GM19035 (cell line): ENCODE results near the gene KHNYN.

ENCODE experiments used
- ATAC-seq: cut with Tn5 transposase; IDR thresholded peaks from one replicate; pipeline ENCODE4 v1.9.1; 2021; ENCODE audit not compliant: unreplicated experiment

KHNYN gene

DNA sequence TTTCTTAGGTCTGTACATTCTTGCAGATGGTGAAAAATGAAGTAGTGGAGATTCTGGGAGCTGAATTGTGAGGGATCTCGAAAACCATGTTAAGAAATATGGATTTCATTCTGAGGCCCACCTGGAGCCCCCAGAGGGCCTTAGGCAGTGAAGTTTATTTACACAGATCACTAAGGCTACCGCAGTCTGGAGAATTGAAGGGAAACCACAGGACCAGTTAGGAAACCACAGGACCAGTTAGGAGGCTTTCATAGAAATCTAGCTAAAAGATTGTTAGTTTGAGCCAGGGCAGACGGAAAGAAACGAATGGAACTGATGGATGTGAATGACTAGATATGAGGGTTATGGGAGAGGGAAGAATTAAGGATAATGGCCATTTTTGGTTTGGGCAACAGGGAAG, 7.5 kb upstream of the KHNYN start:
- ATAC-seq: no peak

DNA sequence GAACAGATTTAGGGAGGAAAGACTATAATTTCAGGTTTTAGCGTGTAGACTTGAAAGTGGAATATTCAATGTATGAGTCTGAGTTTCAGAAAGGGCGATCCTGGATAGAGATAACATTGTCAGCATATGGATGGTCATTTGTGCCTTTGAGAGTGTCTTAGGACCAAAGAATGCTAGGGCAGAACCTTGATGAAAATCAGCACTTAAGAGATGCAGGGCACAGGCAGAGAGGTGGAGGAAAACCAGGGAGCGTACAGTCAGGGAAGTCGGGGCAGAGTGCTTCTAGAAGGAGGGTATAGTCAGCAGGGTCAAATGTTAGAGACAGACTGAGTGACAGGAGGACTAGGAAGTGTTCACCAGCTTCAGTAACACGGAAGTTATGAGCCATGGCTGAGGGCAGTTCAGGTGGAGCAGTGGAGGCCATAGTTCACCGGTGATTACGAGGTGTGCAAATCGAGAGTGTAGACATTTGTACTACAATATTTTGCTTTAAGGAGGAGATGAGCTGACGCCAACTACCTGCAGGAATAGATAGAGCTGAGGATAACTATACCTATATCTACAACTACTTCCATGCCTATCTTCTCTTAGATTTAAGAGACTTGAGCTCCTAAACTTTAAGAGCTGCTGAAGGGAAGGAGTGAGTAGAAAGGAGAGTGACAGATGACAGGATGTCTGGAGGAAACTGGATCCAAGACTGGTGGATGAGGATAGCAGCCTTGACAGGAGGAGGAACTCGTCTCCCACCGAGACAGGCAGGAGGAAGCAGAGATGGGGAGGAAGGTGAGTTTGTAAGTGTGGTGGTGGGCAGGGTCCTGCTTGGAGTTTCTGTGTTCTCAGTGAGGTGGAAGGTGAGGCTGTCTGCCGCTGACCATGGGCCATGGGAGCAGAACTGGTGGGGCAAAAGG, 6.8 kb upstream of the KHNYN start:
- no peak for ATAC-seq

DNA sequence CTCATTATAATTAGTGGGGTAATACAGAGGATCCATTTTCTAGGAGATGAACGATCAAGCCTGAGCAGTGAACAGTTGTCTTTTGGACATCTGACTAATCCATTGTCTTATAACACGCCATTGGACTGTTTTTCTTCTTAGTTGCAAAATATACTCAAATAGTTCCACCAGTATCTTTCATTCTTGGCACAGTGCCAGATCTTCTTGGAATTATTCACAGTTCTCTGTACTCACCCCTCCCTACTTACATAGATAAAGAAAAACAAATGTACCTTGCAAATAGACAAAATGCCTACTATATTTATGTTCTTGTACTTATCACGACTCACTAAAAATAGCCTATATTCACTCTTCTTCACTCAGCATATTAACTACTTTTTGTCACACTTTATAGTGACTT, 4.0 kb upstream of the KHNYN start:
- ATAC-seq: no peak

DNA sequence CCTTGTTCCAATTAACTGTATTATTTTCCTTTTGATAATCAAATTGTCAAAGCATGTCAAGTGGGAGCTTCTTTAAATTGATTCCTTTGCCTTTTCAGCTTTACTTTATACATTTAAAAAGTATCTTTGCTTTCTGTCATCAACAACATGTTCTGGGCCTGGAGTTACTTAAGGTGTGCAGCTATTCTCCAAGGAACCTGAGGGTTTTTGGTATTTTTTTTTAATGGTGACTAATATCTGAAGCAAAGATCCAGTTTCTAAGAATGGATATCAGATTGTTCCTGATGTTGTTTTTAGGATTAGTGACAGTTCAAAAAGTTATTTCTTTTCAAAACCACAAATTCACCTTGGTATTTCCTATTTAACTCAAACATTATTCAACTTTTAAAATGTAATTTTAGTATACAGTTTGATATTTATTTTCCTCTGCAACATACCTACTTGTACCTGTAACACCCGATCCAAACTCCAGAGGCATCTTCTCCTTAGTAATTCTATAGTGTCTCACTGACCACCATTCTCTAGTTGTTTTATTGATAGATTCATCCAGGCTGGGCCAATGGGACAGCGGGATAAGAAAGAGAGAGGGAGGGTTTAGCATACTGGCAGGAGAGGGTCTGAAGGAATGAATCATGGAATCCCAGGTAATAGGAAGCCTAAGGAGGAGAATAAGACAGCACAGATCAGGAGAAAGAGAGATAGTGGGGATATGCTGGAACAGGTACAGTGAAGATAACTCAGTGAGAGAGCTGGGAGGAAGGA, 3.4 kb upstream of the KHNYN start:
- ATAC-seq: no peak

DNA sequence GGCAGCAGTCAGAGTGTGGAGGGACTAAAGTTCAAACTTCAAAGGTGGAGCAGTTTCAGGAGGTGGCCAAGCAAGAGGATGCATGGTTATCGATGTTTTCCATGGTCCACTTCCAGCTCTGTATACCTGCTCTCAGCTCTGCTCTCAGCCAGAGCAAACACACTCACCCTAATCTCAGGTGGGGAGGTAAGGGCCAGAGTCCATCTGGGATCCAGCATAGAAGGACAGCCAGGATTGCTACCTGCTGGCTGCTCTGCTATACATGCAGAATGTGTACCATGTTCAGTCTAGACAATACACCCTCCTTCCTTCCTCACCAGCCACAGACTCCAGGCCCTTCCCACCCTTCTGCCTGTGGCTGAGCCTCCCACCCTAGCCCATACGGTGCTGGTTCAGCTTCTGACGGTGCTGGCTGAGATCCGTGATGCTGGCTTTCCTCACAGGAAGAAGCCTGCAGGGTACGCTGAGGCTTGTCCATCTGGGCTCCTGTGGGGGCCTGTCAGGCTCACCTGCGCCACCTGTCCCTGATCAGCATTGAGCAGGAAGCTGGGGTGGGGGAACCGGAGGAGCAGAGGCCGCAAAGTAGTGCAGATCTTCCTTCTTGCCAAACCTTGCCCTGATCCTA, 2.7 kb upstream of the KHNYN start:
- ATAC-seq: no peak

DNA sequence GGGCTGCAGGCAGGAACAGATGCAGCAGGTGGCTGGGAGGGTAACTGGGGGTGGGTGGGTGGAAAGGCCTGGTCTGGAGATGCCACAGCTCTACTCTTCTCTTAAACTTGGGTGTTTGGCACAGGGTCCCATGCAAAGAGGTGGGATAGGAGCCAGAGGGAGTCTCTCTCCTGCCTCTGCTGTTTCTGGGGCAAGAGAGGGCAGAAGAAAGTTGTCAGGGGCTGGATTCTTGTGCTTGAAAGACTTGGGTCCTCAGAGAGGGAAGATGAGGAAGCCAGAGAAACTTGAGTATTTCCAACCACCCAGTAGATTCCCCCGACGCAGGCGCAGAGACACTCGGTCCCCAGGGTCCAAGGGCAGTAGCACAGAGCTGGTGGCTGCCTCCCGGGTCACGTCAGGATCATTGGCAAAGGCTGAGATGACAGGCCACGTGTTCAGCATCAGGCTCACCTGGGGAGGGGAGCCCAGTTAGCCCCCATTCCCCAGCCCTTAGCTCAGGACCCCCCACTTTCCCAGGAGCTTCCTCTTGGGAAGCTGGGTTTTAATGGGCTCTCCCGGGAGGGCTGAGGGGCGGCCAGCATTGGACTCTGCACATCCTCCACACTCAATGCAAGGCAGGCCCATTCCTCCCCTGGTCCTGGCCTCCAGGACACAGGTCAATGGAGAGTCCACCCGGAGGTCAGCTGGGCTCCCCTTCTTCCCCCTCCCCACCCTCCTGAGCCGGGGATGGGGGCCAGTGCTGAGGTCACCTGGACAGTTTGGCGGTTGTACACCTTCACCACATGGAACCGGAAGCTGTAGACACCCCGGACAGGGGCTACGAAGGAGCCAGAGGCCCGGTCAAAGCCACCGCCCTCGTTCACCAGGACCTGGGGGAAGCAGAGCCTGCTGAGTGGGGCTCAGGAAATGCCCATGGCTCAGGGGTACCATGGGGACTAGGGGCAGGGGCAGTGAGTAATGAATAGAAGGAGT, 1.9 kb upstream of the KHNYN start:
- no peak for ATAC-seq

DNA sequence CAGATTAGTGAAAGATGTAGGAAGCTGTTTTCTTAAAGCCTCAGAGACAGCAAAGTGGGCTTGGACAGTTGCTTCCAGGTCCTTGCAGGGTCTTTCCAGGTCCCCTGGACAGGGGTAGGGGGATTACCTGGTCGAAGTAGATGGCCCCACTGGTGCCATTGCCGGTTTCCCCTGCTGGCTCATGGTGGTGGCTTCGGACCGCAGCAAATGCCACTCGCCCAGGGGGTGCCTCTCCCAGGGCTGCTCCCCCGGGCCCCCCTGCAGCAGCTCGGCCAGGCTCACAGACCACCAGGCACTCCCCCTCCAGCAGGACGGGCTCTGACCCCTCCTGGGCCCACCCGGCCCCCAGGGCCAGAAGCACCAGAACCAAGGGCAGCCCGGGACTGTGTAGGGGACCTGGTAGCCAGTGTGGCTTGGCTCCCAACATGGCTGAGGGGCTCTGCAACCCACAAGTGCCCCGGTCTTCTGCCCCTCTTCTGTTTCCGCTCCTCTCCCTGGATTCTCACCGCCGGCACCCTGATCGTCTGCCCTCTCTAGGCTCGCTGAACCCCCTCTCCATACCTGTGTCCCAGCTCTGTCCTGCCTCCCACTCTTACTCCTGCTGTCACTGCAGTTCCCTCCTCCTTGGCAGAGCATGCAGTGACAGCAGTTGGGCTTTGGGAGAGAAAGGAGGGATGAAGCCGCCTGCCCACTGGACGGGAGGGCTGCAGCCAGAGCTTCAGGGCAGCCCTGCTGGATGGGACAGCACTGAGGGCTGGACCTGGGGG, 943 bp upstream of the KHNYN start:
- ATAC-seq: no peak

DNA sequence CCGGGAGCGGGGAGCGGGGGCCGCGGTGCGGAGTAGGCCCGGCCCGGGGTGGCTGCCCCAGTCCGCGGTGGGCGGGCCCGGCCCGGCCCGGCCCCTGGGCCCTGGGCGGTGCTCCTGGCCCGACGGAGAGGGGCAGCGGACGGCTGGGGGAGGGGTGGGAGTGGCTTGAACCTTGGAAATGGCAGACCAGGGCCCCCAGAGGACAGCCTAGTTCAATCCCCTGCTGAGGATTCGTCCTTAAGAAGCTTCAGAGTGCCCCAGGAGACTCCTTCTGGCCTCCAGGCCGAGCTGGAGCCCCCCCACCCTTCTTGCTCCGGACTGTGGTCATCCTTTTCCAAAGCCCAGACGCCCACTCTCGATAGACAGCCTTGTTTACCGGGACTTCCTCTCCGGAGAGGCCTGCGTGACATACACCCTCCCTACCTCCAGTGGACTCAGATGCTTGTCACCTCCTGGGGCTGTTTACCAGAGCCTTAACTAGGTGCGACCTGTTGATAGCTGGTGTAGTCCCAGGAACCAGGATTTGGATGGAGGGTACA, 458 bp downstream of the KHNYN start:
- peak; percentile 63 for ATAC-seq

DNA sequence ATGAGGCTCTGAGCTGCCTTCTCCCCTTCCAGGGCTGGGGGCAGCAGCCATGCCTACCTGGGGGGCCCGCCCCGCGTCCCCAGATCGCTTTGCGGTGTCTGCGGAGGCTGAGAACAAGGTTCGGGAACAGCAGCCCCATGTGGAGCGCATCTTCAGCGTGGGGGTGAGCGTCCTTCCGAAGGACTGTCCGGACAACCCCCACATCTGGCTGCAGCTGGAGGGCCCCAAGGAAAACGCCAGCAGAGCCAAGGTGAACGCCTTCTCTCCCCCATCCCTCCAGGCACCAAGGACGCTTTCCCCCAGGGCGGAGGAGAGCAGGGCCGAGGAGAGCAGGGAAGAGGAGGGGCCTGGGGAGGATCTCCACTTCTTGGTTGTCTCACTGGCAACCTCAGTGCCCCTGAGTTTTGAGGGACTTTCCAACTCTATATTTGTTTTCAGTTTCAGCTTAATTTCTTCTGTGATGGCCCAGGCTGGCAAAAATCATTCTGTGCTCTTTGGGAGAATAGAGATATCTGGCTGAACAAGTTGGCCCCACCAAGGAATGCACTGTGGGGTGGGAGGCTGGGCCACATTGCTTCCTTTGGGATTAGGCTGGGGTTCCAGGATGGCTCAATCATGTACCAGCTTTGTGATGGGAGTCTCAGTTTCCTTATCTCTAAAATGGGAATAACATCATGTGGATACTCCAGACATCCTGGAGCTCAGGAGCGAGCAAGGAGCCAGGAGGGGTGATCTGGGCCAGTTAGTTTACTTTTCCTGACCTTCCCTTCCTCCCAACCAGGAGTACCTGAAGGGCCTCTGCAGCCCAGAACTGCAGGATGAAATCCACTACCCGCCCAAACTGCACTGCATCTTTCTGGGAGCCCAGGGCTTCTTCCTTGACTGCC, 1.2 kb downstream of the KHNYN start:
- peak; percentile 33 for ATAC-seq

DNA sequence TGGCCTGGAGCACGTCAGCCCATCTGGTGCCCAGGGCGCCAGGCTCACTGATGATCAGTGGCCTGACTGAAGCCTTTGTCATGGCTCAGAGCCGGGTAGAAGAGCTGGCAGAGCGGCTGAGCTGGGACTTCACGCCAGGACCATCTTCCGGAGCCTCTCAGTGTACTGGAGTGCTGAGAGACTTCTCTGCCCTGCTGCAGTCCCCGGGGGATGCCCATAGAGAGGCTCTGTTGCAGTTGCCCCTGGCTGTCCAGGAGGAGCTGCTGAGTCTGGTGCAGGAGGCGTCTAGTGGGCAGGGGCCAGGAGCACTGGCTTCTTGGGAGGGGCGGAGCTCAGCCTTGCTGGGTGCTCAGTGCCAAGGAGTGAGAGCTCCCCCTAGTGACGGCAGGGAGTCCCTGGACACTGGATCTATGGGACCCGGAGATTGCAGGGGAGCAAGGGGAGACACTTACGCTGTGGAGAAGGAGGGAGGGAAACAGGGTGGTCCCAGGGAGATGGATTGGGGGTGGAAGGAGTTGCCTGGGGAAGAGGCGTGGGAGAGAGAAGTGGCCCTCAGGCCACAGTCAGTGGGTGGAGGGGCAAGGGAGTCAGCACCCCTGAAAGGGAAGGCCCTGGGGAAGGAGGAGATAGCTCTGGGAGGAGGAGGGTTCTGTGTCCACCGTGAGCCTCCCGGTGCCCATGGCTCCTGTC, 2.0 kb downstream of the KHNYN start:
- peak; percentile 55 for ATAC-seq

DNA sequence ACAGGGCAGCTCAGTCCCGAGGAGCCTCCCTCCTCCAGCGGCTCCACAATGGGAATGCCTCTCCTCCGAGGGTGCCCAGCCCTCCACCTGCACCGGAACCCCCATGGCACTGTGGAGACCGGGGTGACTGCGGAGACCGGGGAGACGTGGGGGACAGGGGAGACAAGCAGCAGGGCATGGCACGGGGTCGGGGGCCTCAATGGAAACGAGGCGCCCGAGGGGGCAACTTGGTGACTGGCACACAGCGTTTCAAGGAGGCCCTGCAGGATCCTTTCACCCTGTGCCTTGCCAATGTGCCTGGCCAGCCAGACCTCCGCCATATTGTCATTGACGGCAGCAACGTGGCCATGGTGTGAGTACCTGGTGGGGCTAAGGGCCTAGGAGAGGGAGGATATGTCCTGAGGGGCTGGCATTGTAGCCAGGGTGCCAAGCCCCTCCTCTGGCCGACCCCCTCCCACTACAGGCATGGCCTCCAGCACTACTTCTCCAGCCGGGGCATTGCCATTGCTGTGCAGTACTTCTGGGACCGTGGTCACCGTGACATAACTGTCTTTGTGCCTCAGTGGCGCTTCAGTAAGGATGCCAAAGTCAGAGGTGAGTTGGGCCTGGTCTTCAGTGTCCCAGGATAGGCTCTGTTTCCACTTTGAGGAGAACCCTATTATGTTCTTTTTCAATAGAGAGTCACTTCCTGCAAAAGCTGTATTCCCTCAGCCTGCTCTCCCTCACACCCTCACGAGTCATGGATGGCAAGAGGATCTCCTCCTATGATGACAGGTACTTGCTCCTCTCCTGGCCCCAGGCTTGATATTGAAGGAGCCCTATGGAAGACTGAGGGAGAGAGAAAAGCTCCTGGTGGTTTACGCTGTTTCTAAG, 2.7 kb downstream of the KHNYN start:
- no peak for ATAC-seq

DNA sequence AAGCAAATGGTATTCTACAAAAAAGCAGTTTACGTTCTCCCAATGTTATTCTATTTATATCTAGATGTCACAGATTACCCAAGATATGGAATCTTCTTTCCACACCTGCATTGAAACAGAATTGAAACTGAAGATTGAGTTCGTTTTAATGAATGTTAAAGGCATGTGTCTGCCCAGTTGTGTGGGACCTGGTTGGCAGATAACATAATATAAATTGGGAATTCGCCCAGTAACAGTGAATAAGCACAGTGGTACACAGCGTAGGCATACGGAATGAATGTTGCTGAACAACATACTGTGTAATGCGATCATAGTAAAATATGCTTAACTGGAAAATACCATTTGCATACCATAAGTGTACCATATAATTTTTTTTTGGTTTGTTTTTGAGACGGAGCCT, 4.3 kb downstream of the KHNYN start:
- ATAC-seq: no peak

DNA sequence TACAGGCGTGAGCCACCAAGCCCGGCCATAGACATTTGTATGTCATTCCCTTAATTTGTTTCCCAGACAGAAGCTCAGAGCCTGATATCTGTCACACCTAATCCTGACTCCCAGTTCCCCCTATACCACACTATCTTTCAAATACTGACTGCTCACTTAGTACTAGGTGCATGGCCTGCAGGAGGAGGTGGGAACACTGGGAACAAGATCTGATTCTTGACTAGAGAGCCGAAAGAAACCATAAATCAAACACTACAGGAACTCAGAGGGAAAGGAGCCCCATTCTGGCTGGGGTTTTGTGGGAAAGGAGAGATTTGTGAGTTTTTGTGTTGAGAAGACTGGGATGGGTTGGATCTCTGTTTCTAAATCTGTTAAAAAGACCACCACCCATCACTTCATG, 4.9 kb downstream of the KHNYN start:
- ATAC-seq: no peak

DNA sequence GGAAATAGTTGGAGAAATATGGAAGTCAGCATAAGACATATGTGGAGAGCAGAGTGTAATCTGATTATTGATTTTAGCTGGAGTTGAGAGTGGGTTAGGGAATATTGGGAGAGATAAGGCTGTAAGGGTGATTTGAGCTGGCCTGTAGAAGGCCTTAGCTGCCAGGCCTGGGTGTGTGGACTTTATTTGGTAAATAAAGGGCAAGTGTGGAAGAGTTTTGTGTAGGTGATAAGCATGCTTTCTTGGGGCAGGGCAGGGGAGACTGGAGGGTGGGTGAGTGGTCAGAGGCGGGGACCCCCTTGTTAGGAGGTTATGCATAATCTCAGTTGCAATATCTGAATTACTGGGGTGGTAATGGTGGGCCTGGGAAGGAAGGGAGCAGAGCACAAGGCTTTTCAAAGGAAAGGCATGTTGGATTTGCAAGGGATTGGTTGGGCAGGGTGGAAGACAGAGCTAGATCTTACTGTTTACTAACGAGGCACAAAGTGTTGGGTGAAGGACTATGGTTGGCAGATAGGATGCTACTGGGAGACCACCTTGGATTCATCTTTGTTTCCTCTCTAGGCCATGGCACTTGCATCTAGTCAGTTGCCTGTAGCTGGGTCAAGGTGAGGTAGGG, 5.5 kb downstream of the KHNYN start:
- ATAC-seq: no peak

DNA sequence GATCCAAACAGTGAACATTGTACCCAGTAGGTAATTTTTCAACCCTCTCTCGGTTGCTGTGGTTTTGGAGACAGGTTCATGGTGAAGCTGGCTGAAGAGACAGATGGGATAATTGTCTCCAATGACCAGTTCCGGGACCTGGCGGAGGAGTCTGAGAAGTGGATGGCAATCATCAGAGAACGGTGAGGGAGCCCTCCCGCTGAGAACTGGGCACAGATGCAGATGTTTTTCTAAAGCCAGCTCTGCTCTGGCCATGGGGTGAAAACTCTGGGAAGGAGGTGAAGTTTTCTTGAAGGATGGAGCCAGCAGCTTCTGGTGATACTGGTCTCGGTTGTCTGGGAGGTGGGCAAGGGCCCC, 6.2 kb downstream of the KHNYN start:
- no peak for ATAC-seq

DNA sequence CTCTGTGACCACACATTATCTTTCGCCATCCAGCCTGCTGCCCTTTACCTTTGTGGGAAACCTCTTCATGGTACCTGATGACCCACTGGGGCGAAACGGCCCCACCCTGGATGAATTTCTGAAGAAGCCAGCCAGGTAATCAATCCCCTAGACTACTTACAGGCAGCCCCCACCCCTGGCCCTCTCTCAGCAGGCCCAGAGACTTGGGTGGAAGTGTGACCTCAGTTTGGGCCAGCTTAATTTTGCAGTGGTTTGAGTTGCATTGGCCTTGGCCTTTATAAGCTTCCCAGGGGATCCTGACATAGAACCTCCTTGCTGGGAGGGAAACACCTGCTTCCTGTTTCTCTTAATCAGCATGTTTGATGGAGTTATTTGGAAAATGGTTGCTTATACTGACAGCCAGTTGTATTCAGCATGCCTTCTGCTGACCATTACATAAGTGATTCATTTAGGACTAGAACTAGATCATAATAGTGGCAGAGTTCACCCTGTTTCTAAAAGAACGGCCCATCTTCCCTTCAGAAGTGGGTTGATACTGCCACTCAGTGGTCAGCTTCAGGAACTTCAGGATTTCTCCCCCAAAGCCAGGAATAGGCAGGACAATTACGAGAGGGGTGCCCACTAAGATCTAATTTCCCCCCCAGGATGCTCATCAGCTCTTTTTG, 6.7 kb downstream of the KHNYN start:
- no peak for ATAC-seq
